ENCODE measurements around the gene KCNQ1.

- TF ChIP-seq EZH2phosphoT487 (IDR thresholded peaks at IDR 0.05; ENCODE audit: unreplicated experiment) = no peak
- TF ChIP-seq POLR2AphosphoS5 (IDR thresholded peaks at IDR 0.05; ENCODE audit: low read depth) = no peak
- no peak for TF ChIP-seq EZH2 (IDR thresholded peaks at IDR 0.05; ENCODE audit: low read depth, unreplicated experiment)
- TF ChIP-seq REST (IDR thresholded peaks at IDR 0.05; ENCODE audit: unreplicated experiment) = no peak
- TF ChIP-seq CTCF (conservative IDR thresholded peaks at IDR 0.05; ENCODE audit: low read depth in 2 of 2) = no peak
- TF ChIP-seq CREB1 (CRISPR knock-in tag; IDR thresholded peaks at IDR 0.05; ENCODE audit: low read depth) = no peak
- no peak for TF ChIP-seq ZNF114 (CRISPR knock-in tag; IDR thresholded peaks at IDR 0.05)
- no peak for TF ChIP-seq ETS1 (IDR thresholded peaks at IDR 0.05)
- no peak for TF ChIP-seq STAT1 (IDR thresholded peaks at IDR 0.05; ENCODE audit: unreplicated experiment)
- TF ChIP-seq ZNF462 (CRISPR knock-in tag; IDR thresholded peaks at IDR 0.05) = no peak
These were observed 396.8 kb downstream of the KCNQ1 start for GRCh38 chr11:2841411-2842190.

All from GM23338 (cell line).